ENCODE measurements around the gene FOXK2. TPM values are rescaled to one million over a fixed set of nuclear protein-coding genes. Genes with fewer than 3 reads are reported as not detected.

FOXK2 gene
- total RNA-seq, 1 experiment from 2014 or later: 96.2 TPM

- CTCF ChIA-PET: no interaction called here
- Mint-ChIP-seq H3K9me3 (ENCODE audit: low read depth, unreplicated experiment) (no peaks in the 10 kb centered on the region), H3K36me3 (ENCODE audit: insufficient read depth, unreplicated experiment) (peaks cover 61% of the 10 kb centered on the region), H3K4me1 (ENCODE audit: low read depth, unreplicated experiment) (peaks cover 23% of the 10 kb centered on the region), H3K4me3 (ENCODE audit: low read depth, unreplicated experiment) (peak overlapping the region; percentile 84), H3K27ac (ENCODE audit: unreplicated experiment) (peak overlapping the region; percentile 64), H3K27me3 (ENCODE audit: unreplicated experiment) (no peaks in the 10 kb centered on the region)
- DNase-seq: peak; percentile 53
- intact Hi-C loops (cut with micrococcal nuclease; ENCODE audit: unreplicated experiment): no loop called here
- no TSS peak for BruUV-seq (replicated peaks)
- no peak for TF ChIP-seq CTCF (IDR thresholded peaks at IDR 0.05; ENCODE audit: unreplicated experiment)
Measured at GRCh38 chr17:82647593-82648164, 128.1 kb downstream of the FOXK2 start.

GRCh38 chr17:82648165-82648668, 128.7 kb downstream of the FOXK2 start, which contains the start of gene WDR45B:
Gene WDR45B, minus strand, starts transcription at chr17:82648444. Its CDS starts 104 bp downstream, at chr17:82648340.
- CTCF ChIA-PET: no interaction called here
- Mint-ChIP-seq H3K27ac (ENCODE audit: unreplicated experiment) (peak within 1 kb of the TSS; percentile 64), H3K9me3 (ENCODE audit: low read depth, unreplicated experiment) (no peaks in the 10 kb centered on the region), H3K4me1 (ENCODE audit: low read depth, unreplicated experiment) (peaks cover 23% of the 10 kb centered on the region), H3K4me3 (ENCODE audit: low read depth, unreplicated experiment) (peak within 1 kb of the TSS; percentile 84), H3K36me3 (ENCODE audit: insufficient read depth, unreplicated experiment) (peaks cover 55% of the 10 kb centered on the region), H3K27me3 (ENCODE audit: unreplicated experiment) (no peaks in the 10 kb centered on the region)
- intact Hi-C loops (cut with micrococcal nuclease; ENCODE audit: unreplicated experiment): no loop called here
- no TSS peak for BruUV-seq (replicated peaks)
- peak; percentile 95 for DNase-seq
- TF ChIP-seq CTCF (IDR thresholded peaks at IDR 0.05; ENCODE audit: unreplicated experiment): no peak

GRCh38 chr17:82648742-82649331, 129.3 kb downstream of the FOXK2 start:
- CTCF ChIA-PET: no interaction called here
- intact Hi-C loops (cut with micrococcal nuclease; ENCODE audit: unreplicated experiment): no loop called here
- DNase-seq: no peak
- no peak overlapping the region for H3K27ac Mint-ChIP-seq (ENCODE audit: unreplicated experiment)
- BruUV-seq (replicated peaks): no TSS peak
- no peaks in the 10 kb centered on the region for H3K9me3 Mint-ChIP-seq (ENCODE audit: low read depth, unreplicated experiment)
- TF ChIP-seq CTCF (IDR thresholded peaks at IDR 0.05; ENCODE audit: unreplicated experiment): no peak
- peaks cover 23% of the 10 kb centered on the region for H3K4me1 Mint-ChIP-seq (ENCODE audit: low read depth, unreplicated experiment)
- H3K36me3 Mint-ChIP-seq (ENCODE audit: insufficient read depth, unreplicated experiment): peaks cover 50% of the 10 kb centered on the region
- H3K4me3 Mint-ChIP-seq (ENCODE audit: low read depth, unreplicated experiment): peak overlapping the region; percentile 84
- no peaks in the 10 kb centered on the region for H3K27me3 Mint-ChIP-seq (ENCODE audit: unreplicated experiment)

GRCh38 chr17:82649501-82650261, 130.1 kb downstream of the FOXK2 start:
- TF ChIP-seq CTCF (IDR thresholded peaks at IDR 0.05; ENCODE audit: unreplicated experiment): no peak
- Mint-ChIP-seq H3K27me3 (ENCODE audit: unreplicated experiment) (no peaks in the 10 kb centered on the region), H3K4me3 (ENCODE audit: low read depth, unreplicated experiment) (peak overlapping the region; percentile 84), H3K36me3 (ENCODE audit: insufficient read depth, unreplicated experiment) (peaks cover 42% of the 10 kb centered on the region), H3K9me3 (ENCODE audit: low read depth, unreplicated experiment) (no peaks in the 10 kb centered on the region), H3K27ac (ENCODE audit: unreplicated experiment) (peak overlapping the region; percentile 43), H3K4me1 (ENCODE audit: low read depth, unreplicated experiment) (peaks cover 25% of the 10 kb centered on the region)
- DNase-seq: no peak
- CTCF ChIA-PET: interaction anchor here (0.6 kb wide), 1 partner anchor 36 kb away, joined by 3 read pairs; no protein-coding TSS in a partner anchor
- no TSS peak for BruUV-seq (replicated peaks)
- intact Hi-C loops (cut with micrococcal nuclease; ENCODE audit: unreplicated experiment): loop anchor here (10.0 kb wide), 1 partner anchor 55 kb away; no protein-coding TSS in a partner anchor
